SW480 (cell line): ENCODE measurements around the gene ITGB2.
"Not testable (repeated sequence)": the region's sequence is repeated elsewhere in the genome, so short reads cannot be mapped to it uniquely, and the experiment has no call there.

Experiments used
- DNase-seq: peaks from one replicate; pipeline ENCODE4 v3.0.0-alpha.2; 2016; ENCODE audit warnings: low spot score

Gene ITGB2

DNA sequence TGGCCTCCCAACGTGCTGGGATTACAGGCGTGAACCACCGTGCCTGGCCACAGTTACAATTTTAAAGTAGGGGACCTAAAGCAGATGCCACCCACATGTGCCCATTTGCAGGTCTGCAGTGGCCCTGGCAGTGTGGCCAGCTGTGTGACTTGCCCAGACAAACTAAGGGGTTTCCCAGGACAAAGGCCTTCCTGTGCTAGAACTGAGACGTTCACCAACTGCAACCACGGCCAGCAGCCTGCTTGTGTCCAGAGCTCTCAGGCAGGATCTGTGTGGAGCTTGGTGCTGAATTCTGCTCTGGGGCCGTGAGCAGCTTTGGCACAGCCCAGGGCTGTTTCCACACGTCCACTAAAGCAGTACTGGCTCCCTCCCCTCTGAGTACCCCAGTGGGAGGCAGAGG lies 36.6 kb downstream of the ITGB2 start:
- DNase-seq = no peak

DNA sequence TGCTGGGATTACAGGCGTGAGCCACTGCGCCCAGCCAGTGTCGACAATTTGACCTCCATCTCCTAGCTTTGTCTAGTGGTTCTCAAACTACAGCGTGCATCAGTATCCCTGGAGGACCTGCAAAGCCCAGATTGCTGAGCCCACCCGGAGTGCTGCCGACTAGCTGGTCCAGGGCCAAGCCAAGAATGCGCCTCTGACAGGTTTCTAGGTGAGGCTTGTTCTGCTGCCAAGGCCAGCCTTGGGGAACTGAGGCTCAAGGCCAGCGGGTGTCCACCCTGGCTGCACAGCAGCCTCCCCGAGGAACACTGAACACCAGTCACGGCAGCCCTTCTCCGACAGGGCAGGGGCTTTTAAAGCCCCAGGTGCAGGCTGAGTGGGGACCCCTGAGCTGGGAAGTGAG lies 37.4 kb downstream of the ITGB2 start:
- DNase-seq = no peak

DNA sequence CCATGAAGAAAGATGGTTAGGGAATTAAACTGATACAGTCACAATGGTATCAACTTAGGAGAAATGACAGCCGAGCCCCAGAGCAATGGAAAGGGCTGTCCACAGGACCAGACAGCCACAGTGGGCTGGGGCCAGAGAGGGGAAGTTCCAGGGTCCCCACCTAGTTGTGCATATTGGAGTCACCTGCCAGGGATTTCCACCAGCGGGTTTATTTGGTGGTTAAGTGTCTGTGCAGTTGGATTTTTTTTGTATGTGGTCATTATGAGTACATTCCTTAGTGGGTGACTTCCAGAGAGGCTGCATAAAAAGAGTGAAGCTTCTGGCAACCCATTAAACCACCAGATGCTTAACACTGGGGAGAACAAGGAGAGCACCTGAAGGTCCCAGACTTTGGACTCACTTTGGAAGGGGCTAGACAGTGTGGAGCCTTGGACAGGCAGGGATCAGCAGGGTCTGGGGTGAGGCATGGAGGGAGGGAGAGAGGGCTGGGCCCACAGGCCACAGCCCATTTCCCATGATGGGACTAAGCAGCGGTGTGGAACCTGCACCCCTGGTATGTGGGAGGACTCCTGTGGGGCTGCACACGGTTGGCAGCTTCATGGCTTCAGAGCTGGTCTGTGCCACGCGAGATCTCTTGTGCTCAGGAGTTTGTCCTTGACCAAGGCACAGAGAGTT lies 39.4 kb downstream of the ITGB2 start:
- DNase-seq = peak; percentile 78

DNA sequence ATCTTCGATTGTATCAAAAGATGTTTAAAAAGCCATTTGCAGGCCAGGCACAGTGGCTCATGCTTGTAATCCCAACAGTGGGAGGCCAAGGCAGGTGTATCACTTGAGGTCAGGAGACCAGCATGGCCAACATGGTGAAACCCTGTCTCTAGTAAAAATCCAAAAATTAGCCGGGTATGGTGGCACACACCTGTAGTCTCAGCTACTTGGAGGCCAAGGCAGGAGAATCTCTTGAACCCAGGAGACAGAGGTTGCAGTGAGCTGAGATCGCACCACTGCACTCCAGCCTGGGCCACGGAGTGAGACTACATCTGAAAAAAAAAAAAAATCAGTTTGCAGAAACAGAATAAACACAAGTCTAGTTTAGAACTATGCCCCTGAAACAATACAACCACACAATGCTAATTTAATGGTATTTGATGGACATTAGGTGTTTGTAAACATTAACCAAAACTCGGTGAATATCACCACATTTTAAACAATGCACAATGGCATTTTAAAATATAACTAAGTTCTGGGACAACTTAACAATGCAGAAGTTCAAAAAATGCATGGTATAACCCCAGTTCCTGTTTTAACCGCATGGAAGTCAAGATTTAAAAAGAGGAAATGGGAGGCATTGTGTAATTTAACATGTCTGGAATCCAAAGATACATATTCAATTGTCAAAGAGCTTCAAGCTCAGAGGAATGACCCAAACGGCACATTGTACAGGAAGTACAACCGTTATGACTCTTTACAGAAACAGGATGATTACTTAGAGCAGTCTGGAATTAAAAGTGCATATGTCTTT lies 40.1 kb downstream of the ITGB2 start:
- DNase-seq = no peak

DNA sequence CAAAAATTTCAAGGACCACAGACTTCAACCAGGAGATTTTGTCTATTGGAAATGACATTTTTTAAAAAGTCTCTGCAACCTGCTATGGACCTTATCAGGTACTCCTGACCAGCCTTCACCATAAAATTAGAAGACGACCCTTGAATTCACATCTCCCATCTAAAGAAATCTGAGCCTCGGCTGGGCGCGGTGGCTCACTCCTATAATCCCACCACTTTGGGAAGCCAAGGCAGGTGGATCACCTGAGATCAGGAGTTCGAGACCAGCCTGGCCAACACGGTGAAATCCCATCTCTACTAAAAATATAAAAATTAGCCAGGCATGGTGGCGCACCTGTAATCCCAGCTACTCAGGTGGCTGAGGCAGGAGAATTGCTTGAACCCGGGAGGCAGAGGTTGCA lies 41.5 kb downstream of the ITGB2 start:
- DNase-seq = not testable (repeated sequence)

DNA sequence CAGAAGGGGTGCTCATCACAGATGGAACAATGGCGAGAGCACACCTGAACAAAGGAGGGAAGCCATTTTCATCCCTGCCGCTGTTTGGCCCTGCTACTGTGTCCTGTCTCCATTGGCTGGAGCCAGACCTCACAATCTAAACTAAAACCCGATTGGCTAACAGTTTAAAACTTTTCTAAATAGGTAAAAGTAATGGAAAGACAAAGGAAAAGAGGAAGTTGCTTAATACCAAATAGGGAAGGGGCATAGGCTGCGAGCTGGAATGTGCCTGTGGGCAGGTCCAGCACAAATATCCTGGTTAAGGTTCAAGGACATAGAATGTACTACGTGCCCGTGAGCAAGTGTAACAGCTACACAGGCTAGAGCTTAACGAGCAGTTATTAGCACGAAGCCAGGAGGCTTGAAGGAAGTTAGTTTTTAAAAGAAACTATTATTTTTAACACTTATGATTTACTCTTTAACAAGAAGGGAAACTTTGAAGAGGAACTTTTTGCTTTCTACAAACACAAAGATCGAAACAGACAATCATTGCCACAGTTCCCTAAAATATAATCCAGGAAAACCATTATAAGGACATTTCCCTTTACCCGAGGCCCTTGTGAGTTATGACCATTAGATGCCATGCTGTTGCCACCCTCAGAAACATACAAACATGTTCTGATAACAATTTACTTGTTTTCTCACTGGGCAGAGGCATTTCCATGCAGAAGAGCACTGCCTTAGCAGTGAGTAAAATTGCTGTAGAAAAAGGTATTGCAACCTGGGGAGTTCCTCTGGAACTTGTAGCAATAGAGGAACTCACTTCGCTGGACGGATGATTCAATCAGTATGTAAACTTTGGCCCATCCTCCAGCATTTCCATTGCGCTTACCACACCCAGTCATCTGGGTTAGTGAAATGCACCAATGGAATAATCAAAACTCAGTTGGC lies 42.4 kb downstream of the ITGB2 start:
- DNase-seq = peak; percentile 74

DNA sequence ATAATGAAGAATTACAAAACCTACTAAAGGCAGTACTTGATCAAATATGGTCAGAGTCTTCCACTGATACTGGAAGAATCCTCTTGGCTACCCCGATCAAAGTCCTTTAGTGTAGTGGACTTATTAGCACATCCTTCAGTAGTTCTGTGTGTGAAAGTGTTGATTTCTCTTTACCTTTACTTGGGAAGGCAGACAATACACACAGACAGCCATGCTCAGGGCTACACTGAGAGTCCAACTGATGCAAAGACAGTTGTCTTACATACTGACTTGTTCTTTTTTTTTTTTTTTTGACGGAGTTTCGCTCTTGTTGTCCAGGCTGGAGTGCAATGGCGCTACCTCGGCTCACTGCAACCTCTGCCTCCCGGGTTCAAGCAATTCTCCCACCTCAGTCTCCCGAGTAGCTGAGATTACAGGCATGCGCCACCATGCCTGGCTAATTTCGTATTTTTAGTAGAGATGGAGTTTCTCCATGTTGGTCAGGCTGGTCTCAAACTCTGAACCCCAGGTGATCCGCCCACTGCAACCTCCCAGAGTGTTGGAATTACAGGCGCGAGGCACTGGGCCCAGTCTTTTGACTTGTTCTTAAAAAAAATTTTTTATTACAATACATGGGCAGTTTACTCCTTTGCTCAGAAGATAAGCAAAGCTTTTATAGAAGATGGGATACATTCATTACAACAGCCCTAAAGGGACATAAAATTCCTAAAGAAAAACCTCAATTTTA lies 43.7 kb downstream of the ITGB2 start:
- no peak for DNase-seq

DNA sequence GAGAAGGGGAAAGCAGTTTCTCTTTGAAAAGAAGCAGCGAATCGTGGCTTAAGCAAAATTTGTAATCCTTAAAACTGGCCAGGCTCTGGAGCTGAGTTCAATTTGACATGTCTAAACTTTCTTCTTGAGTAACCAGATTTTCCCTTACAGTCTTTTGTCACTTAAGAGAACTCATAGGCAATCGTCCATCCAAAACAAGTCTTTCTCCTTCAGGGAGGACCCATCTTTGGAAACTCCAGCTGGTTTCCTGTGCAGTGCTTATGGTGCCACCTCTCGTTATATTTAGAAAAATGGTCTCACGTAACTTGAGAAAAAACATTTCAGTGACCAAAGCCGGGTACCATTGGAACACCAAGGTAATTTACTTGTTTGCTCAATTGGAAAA lies 45.4 kb downstream of the ITGB2 start:
- DNase-seq = peak; percentile 59

DNA sequence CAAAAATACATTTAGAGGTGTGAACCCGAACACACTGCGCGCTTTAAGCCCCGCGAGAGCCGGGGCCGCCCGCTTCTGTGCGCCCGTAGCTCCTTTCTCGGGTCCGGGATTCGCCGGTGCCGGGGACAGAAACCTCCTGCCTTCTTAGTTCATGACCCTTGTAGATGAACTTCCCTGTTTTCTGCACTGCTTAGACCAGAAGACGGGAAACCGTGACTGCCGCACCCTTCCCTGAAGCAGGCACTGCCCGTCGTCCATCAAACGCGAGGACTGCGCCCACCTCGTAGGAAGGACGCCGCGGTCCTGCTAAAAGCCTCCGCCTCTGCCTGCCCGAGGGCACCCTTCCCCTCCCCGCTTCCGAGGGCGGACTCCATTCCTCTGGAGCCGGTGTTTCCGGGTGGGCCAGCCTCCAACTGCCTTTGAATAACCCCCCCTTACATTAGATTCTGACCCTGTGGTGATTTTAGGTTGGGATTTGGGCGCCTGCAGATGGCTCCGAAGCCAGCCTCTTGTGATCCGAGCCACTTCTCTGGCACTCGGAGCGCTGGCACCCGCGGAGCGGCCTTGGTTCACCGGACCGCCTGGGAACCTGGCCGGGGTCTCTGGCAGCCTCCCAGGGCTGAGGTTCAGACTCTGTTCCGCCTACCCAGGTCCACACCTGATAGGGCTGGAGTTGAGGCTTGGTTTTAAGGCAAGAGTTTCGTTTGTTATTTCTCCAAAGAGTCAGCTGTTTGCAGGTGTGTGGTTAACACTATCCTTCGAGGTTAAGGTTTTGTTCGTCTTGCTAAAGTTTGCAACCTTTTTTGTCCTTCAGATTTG lies 46.0 kb downstream of the ITGB2 start:
- no peak for DNase-seq

DNA sequence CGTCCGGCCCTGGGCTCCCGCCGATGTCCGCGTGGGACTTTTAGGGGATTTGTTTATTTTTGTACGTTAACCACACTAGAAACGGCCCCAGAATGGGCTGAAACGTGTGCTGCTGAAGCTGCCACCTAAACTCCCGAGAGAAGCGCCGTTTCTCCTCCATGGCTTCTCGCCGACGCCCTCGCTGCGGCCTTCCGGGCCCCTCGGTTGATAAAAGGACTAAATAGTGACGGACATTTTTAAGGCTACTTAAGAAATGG lies 46.5 kb downstream of the ITGB2 start:
- DNase-seq = peak; percentile 38

DNA sequence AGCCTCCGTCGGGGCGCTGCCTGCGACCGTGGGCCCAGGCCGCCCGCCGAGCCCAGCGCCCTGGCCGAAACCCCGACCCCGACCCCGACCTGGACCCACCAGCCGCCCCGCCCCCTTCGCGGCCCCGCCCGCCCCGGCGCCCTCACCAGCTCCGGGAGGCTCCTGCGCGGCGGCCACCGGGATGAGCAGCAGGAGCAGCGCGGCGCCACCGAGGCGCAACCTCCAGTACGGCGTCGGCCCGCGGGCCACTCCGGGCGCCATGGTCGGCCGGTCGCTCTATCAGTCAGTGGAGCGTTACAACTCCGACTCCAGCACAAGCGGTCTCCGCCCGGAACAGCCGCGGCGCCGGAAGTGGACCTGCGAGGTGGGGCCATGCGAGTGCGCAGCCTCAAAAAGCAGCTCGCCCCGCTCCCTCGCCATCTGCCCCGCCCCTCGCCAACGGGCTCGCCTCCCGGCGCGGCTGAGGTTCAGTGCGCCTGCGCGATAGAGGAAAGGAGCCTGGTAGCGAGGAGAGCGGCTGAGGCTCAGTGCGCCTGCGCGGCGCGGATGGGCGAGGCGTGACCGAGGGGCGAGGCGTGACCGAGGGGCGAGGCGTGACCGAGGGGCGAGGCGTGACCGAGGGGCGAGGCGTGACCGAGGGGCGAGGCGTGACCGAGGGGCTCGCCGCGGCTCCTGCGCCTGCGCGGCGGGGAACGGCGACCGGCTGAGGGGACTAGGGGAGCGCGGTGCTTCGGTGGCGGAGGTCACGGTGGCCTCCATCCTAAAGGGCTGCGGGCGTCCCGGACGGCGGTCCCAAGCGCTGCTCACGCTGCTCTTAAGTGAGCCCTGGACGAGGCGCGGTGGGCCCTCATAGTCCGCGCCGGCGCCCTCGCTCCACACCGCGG lies 47.1 kb downstream of the ITGB2 start, which contains the start of gene PTTG1IP:
Gene PTTG1IP (minus strand): TSS at position 335 of the 884 bp plus-strand sequence. CDS start 74 bp downstream, at position 261.
- DNase-seq = peak; percentile 96

DNA sequence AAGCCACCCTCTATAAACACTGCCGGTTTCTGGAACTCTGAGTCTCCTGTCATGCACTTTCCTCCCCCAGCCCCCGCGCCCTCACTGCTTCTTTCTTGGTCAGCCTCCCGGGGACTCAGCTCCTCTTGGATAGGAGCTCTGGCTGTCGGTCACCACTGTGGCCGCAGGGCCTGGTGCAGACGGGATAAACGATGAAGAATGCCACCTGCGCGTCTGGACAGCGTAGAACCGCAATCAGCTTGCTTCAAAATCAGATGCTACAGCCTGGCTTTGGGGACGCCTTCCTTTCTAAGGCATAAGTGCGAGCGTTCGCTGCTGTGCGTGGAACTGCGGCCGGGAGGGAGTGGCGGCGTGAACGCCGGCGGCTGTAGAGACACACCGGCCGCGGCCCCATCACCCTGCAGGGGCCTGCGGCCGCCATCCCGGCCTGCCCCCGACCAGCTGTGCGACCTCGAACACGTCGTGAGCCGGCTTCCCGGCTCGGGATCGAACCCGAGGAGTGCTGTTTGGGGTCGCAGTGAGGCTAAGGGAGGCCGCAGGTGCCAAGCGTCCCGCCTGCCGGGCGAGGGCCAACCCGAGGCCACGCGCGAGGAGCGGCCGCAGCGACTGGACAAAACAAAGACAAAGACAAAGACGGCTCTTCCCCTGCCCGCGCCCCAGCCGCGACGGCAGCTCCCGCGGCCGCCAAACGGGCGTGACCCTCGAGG lies 47.9 kb downstream of the ITGB2 start:
- peak; percentile 37 for DNase-seq

DNA sequence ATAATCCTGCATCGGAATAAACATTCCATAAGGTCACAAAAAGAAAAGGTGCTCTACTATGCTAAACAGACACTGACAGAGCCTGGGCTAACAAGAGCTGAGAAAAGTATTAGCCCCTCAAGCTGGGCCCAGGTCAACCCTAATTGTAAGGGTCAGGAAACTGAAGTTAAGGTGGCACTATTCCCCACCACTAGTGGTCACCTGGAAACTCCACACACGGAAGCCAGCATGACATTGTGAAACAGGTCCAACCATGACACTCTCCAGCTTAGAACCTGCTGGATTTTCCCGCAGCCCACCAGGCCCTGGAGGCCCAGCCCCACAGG lies 48.4 kb downstream of the ITGB2 start:
- peak; percentile 58 for DNase-seq

DNA sequence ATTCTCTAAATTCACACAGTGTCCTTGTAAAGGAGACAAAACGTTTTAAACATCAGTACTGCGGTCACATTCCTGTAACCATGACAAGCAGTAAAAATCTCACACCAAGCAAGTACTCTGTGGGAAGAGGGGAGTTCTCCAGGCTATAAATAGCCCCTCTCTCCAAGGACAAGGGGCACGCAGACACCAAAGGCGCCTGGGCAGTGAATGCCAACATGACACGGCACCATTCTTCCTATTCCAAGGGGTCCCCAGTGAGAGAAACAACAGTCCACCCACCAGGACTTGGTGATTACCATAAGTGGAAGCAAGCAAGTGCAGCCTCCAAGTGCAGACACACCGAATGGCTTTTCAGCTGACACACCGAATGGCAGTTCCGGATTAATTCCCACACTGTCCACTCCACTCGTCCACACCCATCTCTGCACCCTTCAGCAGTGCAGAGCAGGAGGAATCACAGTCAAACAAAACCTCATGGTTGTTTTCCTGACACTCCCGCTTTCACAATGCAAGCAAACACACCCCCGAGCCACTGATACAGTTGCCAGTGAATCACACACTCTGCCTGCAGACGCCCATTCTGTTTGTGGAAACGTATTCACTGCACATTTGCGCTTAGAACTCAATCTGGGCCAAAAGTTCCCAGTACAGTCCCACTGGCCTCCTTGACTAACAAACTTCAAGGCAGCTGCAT lies 49.0 kb downstream of the ITGB2 start:
- DNase-seq = peak; percentile 80

DNA sequence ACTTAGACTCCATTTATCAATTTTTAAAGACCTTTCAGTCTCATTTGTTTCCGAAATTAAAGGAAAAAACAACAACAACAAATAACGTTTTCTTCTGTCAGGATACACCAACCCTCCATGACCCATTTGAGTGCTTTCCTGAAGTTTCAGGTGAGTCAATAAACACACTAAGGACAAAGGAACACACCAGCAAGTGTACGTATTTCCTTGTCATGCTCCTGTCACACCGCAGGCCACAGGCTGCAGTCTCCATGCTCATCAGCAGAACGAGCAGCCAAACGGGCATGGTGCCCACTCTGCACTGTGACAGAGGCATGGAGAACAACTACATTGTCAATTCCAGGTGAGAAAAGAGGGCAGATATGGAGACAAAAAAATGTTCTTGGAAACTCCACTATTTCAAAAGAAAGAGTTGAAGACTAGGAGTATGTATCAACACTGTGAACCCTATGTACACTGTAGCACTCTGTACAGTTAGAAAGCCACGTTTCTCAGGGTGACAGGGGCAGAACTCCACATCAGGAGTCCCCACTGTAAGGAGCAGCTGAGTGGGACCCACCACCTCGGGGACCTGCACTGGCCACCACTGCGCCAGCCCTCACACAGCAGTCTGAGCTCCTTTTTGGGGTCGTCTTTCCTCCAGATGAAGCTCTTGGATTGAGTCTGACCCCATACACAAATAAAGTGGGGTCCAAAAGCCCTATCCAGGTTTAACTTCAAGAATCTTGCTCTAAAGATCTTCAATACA lies 49.8 kb downstream of the ITGB2 start:
- DNase-seq = peak; percentile 52

DNA sequence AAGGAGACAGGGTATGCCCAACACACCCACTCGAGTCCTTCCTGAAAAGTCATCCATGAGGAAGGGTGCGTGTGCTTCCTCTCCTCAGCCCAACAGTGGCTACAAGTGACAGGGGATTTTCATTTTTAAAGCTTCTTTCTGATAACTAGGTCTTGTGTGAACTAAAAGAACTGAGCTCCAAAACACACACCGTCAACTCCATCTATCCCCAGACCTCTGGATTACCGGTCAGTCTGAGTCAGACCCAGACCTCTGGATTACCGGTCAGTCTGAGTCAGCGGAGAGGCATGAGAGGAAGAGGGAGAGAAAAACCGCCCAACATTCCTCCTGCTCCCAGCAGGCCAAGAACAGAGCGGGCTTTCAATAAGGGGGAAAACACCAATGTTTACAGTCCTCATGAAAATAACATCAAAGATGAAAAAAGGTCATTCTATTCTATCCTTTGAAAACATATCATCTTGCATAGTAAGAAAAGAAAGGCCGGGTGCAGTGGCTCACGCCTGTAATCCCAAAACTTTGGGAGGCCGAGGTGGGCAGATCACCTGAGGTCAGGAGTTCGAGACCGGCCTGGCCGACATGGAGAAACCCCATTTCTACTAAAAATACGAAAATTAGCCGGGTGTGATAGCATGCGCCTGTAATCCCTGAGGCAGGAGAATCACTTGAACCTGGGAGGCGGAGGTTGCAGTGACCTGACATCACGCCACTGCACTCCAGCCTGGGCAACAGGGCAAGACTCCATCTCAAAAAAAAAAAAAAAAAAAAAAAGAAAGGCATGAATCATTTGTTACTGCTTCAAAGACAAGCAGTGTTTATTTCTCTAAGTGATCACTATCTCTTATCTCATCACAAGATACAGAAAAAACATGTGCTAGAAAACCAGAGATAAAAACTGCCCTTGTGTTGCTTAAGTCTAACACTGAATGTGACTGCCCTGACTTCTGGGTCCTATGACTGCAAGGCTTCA lies 50.6 kb downstream of the ITGB2 start:
- DNase-seq = peak; percentile 97

DNA sequence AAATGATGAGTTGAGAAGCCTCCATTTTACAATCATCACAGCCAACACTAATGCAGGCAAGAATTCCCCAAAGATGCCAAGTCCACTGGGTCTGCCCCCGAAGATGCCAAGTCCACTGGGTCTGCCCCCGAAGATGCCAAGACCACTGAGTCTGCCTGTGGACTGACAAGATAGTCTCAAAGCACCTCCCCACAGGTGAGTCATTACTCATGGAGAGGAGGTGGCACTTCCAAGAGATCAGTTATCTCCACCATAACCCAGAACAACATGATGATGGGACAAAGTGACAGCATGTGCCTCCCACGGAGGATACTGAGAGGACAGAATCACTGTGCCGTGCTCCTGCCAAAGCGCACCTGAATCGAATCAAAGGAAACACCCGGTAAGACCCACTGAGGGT lies 52.0 kb downstream of the ITGB2 start:
- DNase-seq = no peak
